ENCODE results near the gene POLR1F.

Gene POLR1F

DNA sequence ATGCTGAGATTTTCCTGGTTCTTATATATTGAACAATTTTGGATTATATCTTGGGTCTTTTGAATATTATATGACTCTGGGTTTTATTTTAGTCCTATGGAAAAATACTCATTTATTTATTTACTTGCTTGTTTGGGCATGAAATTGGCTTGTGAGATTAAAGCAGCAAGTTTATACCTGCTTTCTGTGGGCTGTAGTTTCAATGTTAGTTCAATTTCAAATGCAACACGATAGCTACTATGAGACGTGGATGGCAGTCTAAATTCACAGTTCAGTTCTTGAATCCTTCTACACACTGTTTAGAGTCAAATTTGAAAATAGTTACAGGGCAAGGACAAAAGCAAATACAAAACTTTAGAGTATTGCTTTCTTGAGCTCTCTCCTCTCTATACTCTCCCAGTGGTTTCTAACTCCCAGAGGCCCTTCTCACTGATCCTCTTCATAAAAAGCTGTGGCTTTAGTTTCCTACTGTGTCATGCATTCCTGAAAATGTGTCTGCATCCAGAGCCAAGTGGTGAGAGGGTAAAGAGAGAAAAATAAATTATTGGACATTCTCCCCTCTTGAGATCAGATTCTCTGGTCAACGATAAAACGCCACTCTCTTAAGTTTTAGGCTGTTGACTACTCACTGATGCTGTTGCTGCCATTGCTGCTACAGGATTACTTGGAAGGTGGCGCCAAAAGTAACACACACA is 34.4 kb downstream of the POLR1F start:
- no peak for FAIRE-seq

DNA sequence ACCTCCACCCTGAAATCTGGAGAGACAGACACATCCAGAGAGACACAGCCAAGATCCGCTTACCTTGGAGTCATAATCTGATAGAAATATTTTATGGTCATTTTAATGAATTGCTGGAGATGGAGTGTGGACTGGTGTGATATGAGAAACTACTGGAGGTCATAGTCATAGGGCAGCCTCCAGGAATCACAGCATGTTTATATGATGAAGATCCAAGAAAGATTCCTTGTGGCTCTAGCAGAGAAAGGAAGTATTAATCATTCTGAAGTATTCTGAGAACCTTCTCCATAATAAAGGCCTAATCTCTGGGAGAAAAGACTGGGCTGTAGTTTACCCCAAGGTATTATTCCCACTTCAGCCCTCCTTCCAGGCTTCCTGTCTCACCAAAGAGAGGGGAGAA is 38.0 kb downstream of the POLR1F start:
- FAIRE-seq, result no peak

GRCh38 chr7:19665399-19666008 is 43.3 kb downstream of the POLR1F start:
- FAIRE-seq, result peak; percentile 97

GRCh38 chr7:19663816-19664462 is 44.9 kb downstream of the POLR1F start:
- no peak for FAIRE-seq

GRCh38 chr7:19648791-19649190 is 60.0 kb downstream of the POLR1F start:
- no peak for FAIRE-seq
